MCF 10A (cell line): ENCODE results near the gene NUDT4B. TPM values are rescaled to one million over a fixed set of nuclear protein-coding genes. Genes with fewer than 3 reads are reported as not detected.
"Not testable (repeated sequence)": the region's sequence is repeated elsewhere in the genome, so short reads cannot be mapped to it uniquely, and the experiment has no call there.

Experiments used
- BruUV-seq: library from RNA; stranded (reverse); fragments of 400-500 nt; replicated peaks from 2 replicates; lab custom pipeline; 2021; lab: Mats Ljungman, UMichigan
- CTCF ChIA-PET: fragments of 300-600 bp; sonication (Branson Sonifier 250); formaldehyde crosslinking; extraction: SDS; loops from one replicate; lab custom pipeline; 2021; ENCODE audit warnings: antibody characterized with exemption, inconsistent platforms; lab: Yijun Ruan, JAX
- POLR2A ChIA-PET: fragments of 300-600, 350-650 bp; sonication (Branson Sonifier 250); formaldehyde crosslinking; extraction: SDS; loops from one replicate; lab custom pipeline; 2020; ENCODE audit warnings: antibody characterized with exemption, inconsistent platforms; lab: Yijun Ruan, JAX
- DNase-seq: peaks from one replicate; pipeline ENCODE4 v3.0.0-alpha.2; 2018; ENCODE audit not compliant: unreplicated experiment
- H3K27ac Mint-ChIP-seq: one replicate; pipeline ENCODE4 v1.8.0; 2022; ENCODE audit warnings: mild to moderate bottlenecking, low read depth, mixed read lengths; ENCODE audit not compliant: unreplicated experiment
- H3K27me3 Mint-ChIP-seq: one replicate; pipeline ENCODE4 v1.8.0; 2022; ENCODE audit warnings: mixed read lengths; ENCODE audit not compliant: insufficient read depth, unreplicated experiment
- H3K36me3 Mint-ChIP-seq: one replicate; pipeline ENCODE4 v1.8.0; 2022; ENCODE audit warnings: mild to moderate bottlenecking, moderate library complexity, mixed read lengths; ENCODE audit not compliant: insufficient read depth, unreplicated experiment
- H3K4me1 Mint-ChIP-seq: one replicate; pipeline ENCODE4 v1.8.0; 2022; ENCODE audit warnings: mixed read lengths; ENCODE audit not compliant: insufficient read depth, unreplicated experiment
- H3K4me3 Mint-ChIP-seq: one replicate; pipeline ENCODE4 v1.8.0; 2022; ENCODE audit warnings: mild to moderate bottlenecking, moderate library complexity, mixed read lengths; ENCODE audit not compliant: unreplicated experiment
- H3K9me3 Mint-ChIP-seq: one replicate; pipeline ENCODE4 v1.8.0; 2022; ENCODE audit warnings: mixed read lengths; ENCODE audit not compliant: unreplicated experiment
- intact Hi-C: fragments of 100-400 bp; cut with micrococcal nuclease; formaldehyde crosslinking; loops from 2 replicates; pipeline ENCODE4 v1.14.1; 2022
- total RNA-seq: library from RNA; stranded (reverse); gene quantifications from 2 replicates; pipeline ENCODE4 v1.2.3, GENCODE V29; 2022

NUDT4B gene
- total RNA-seq, 1 experiment from 2014 or later, result not detected

- H3K27ac Mint-ChIP-seq, intact Hi-C loops, H3K27me3 Mint-ChIP-seq, H3K4me1 Mint-ChIP-seq, H3K36me3 Mint-ChIP-seq, POLR2A ChIA-PET, CTCF ChIA-PET, DNase-seq, H3K9me3 Mint-ChIP-seq, H3K4me3 Mint-ChIP-seq: not testable (repeated sequence)
- TSS peak; percentile 98 for BruUV-seq
These were observed 25.5 kb downstream of the NUDT4B start for GRCh38 chr1:148774102-148774501.

GRCh38 chr1:148775263-148775662, 26.7 kb downstream of the NUDT4B start:
- H3K36me3 Mint-ChIP-seq, H3K4me1 Mint-ChIP-seq, intact Hi-C loops, H3K4me3 Mint-ChIP-seq, DNase-seq, H3K27me3 Mint-ChIP-seq, BruUV-seq, POLR2A ChIA-PET, H3K27ac Mint-ChIP-seq, H3K9me3 Mint-ChIP-seq, CTCF ChIA-PET: not testable (repeated sequence)

GRCh38 chr1:148777649-148778048, 29.1 kb downstream of the NUDT4B start:
- POLR2A ChIA-PET, H3K27me3 Mint-ChIP-seq, DNase-seq, intact Hi-C loops, CTCF ChIA-PET, H3K36me3 Mint-ChIP-seq, H3K4me3 Mint-ChIP-seq, H3K27ac Mint-ChIP-seq, BruUV-seq, H3K9me3 Mint-ChIP-seq, H3K4me1 Mint-ChIP-seq: not testable (repeated sequence)

GRCh38 chr1:148780404-148780803, 31.8 kb downstream of the NUDT4B start:
- H3K36me3 Mint-ChIP-seq, H3K27me3 Mint-ChIP-seq, intact Hi-C loops, CTCF ChIA-PET, POLR2A ChIA-PET, H3K4me1 Mint-ChIP-seq, H3K9me3 Mint-ChIP-seq, DNase-seq, H3K4me3 Mint-ChIP-seq, H3K27ac Mint-ChIP-seq, BruUV-seq: not testable (repeated sequence)

GRCh38 chr1:148791543-148792099, 43.0 kb downstream of the NUDT4B start:
- BruUV-seq, POLR2A ChIA-PET, intact Hi-C loops: not testable (repeated sequence)

GRCh38 chr1:148793762-148794332, 45.3 kb downstream of the NUDT4B start:
- H3K9me3 Mint-ChIP-seq, DNase-seq, POLR2A ChIA-PET, BruUV-seq, CTCF ChIA-PET, H3K27ac Mint-ChIP-seq, H3K4me3 Mint-ChIP-seq, intact Hi-C loops, H3K36me3 Mint-ChIP-seq, H3K4me1 Mint-ChIP-seq, H3K27me3 Mint-ChIP-seq: not testable (repeated sequence)

More at GRCh38 chr1:148791543-148792099, 43.0 kb downstream of the NUDT4B start:
- H3K9me3 Mint-ChIP-seq, DNase-seq, H3K27me3 Mint-ChIP-seq, H3K36me3 Mint-ChIP-seq, CTCF ChIA-PET, H3K4me3 Mint-ChIP-seq, H3K27ac Mint-ChIP-seq, H3K4me1 Mint-ChIP-seq: not testable (repeated sequence)

Other genes with a start within 250 kb of the NUDT4B start
- 38.1 and 39.5 TPM in 2 replicates for gene NBPF14, start 152.8 kb upstream of the NUDT4B start, total RNA-seq
- gene PDE4DIP, start 95.7 kb downstream of the NUDT4B start, total RNA-seq, result 79.6 and 105 TPM in 2 replicates